Esophagus muscularis mucosa (tissue), 4 donors: ENCODE data around the gene ARF3. TPM values are rescaled to one million over a fixed set of nuclear protein-coding genes. Genes with fewer than 3 reads are reported as not detected.

Source experiments
- DNase-seq: peaks from one replicate; pipeline ENCODE4 v3.0.0-alpha.2; 2017; ENCODE audit errors: extremely low spot score
- H3K27ac ChIP-seq, 4 donors: fragments of 200-600 bp; sonication (generic); replicated peaks in 1 of 4; 1 replicate in 3 of 4; 2 replicates in 1 of 4; pipeline ENCODE4 v1.5.1; 2016 to 2019; ENCODE audit warnings: mild to moderate bottlenecking in 1 of 4
- H3K27me3 ChIP-seq, 4 donors: fragments of 200-600 bp; sonication (generic); one replicate each; pipeline versions ENCODE4 v1.5.1 to v1.6.0; 2016 to 2019
- H3K36me3 ChIP-seq, 4 donors: fragments of 200-600 bp; sonication (generic); one replicate each; pipeline ENCODE4 v1.5.1; 2016 to 2019
- H3K4me1 ChIP-seq, 4 donors: fragments of 200-600 bp; sonication (generic); one replicate each; pipeline ENCODE4 v1.5.1; 2016 to 2019
- H3K4me3 ChIP-seq, 4 donors: fragments of 200-600 bp; sonication (generic); 1 replicate in 2 of 4; 2 replicates in 2 of 4; pipeline ENCODE4 v1.5.1; 2016 to 2019; ENCODE audit warnings: mild to moderate bottlenecking in 4 of 4, moderate library complexity in 1 of 4
- H3K9me3 ChIP-seq, 4 donors: fragments of 200-600 bp; sonication (generic); 1 replicate in 3 of 4; 2 replicates in 1 of 4; pipeline ENCODE4 v1.5.1; 2016 to 2019
- CTCF ChIP-seq, 3 experiments: fragments of 200-600 bp in 2 of 3; fragments of 450-650 bp in 1 of 3; sonication (generic) in 2 of 3; IDR thresholded peaks; one replicate each; pipeline ENCODE4 v1.5.1; 2017 to 2019; ENCODE audit warnings: antibody characterized with exemption in 3 of 3, mild to moderate bottlenecking in 2 of 3, moderate library complexity in 1 of 3
- EP300 ChIP-seq: sonication (generic); formaldehyde crosslinking; IDR thresholded peaks from one replicate; pipeline ENCODE4 v1.6.1; 2017; ENCODE audit warnings: antibody characterized with exemption
- POLR2A ChIP-seq: fragments of 450-650 bp; IDR thresholded peaks from one replicate; pipeline ENCODE4 v1.6.1; 2017; ENCODE audit warnings: antibody characterized with exemption, moderate library complexity, mild to moderate bottlenecking, low read depth
- POLR2AphosphoS5 ChIP-seq, 2 donors: sonication (generic); formaldehyde crosslinking; IDR thresholded peaks; one replicate each; pipeline ENCODE4 v1.6.1; 2017; ENCODE audit warnings: antibody characterized with exemption in 2 of 2
- WGBS: methylation state at CpG from one replicate; pipeline ENCODE4 v1.1.5; 2018; 5-methylcytosine and 5-hydroxymethylcytosine counted together
- intact Hi-C: fragments of 100-400 bp; cut with DNase I; formaldehyde crosslinking; loops from one replicate; pipeline ENCODE4 v1.15.1; 2023
- total RNA-seq, 4 donors: library from RNA; depleted of rRNA; stranded (reverse); fragments of >200 nt; gene quantifications; one replicate each; pipeline versions ENCODE4 v1.1.0 to v1.2.1, GENCODE V29; 2016

ARF3 gene
- total RNA-seq, 4 donors from 2014 or later, result 42.8 to 71.9 (median 65.1) TPM

DNA sequence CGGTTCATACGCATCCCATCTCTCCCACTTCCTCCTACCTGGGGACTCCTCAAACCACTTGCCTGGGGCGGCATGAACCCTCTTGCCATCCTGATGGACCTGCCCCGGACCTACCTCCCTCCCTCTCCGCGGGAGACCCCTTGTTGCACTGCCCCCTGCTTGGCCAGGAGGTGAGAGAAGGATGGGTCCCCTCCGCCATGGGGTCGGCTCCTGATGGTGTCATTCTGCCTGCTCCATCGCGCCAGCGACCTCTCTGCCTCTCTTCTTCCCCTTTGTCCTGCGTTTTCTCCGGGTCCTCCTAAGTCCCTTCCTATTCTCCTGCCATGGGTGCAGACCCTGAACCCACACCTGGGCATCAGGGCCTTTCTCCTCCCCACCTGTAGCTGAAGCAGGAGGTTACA is 24.5 kb upstream of the ARF3 start:
- WGBS, result 35% methylated on average over 13 of the region's 13 CpGs
- H3K4me3 ChIP-seq, result peak overlapping the region in 3 of 4 donors; percentile 40 to 53 (median 42)
- peaks cover 18 to 94% (median 56%) of the 10 kb centered on the region in 4 donors for H3K27me3 ChIP-seq
- H3K36me3 ChIP-seq, result no peaks in the 10 kb centered on the region
- H3K9me3 ChIP-seq, result no peaks in the 10 kb centered on the region
- H3K4me1 ChIP-seq, result peaks cover 40 to 44% (median 42%) of the 10 kb centered on the region in 4 donors
- no peak for TF ChIP-seq POLR2A
- TF ChIP-seq EP300, result no peak
- no peak for TF ChIP-seq POLR2AphosphoS5 (IDR thresholded peaks at IDR 0.05)
- TF ChIP-seq CTCF (IDR thresholded peaks at IDR 0.05), result no peak
- intact Hi-C loops, result no loop called here
- DNase-seq, result no peak
- no peak overlapping the region for H3K27ac ChIP-seq

DNA sequence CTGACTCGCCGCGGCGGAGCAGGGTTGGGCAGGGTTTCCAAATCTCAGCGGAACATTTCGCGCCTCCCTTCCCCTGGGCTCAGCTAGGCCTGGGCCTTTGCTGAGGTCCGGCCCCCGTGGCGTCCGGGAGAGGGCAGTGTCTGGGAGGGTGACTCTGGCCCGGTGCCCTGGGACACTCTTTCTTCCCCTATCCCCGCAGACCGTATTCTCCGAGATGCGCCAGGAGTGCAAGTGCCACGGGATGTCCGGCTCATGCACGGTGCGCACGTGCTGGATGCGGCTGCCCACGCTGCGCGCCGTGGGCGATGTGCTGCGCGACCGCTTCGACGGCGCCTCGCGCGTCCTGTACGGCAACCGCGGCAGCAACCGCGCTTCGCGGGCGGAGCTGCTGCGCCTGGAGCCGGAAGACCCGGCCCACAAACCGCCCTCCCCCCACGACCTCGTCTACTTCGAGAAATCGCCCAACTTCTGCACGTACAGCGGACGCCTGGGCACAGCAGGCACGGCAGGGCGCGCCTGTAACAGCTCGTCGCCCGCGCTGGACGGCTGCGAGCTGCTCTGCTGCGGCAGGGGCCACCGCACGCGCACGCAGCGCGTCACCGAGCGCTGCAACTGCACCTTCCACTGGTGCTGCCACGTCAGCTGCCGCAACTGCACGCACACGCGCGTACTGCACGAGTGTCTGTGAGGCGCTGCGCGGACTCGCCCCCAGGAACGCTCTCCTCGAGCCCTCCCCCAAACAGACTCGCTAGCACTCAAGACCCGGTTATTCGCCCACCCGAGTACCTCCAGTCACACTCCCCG is 23.9 kb upstream of the ARF3 start:
- TF ChIP-seq POLR2A (no peak), POLR2AphosphoS5 (IDR thresholded peaks at IDR 0.05) (no peak), EP300 (no peak), CTCF (IDR thresholded peaks at IDR 0.05) (no peak)
- Histone ChIP-seq H3K4me1 (peaks cover 40 to 44% (median 42%) of the 10 kb centered on the region in 4 donors), H3K9me3 (no peaks in the 10 kb centered on the region), H3K27ac (no peak overlapping the region), H3K36me3 (no peaks in the 10 kb centered on the region), H3K4me3 (peak overlapping the region; percentile 37 to 53 (median 41)), H3K27me3 (peaks cover 18 to 94% (median 57%) of the 10 kb centered on the region in 4 donors)
- no peak for DNase-seq
- WGBS, result 3% methylated on average over 46 of the region's 91 CpGs
- intact Hi-C loops, result no loop called here

- no peak for DNase-seq
- peaks cover 18 to 94% (median 59%) of the 10 kb centered on the region in 4 donors for H3K27me3 ChIP-seq
- TF ChIP-seq POLR2AphosphoS5 (IDR thresholded peaks at IDR 0.05) (no peak), EP300 (no peak), CTCF (IDR thresholded peaks at IDR 0.05) (no peak), POLR2A (no peak)
- peaks cover 40 to 44% (median 41%) of the 10 kb centered on the region in 4 donors for H3K4me1 ChIP-seq
- H3K27ac ChIP-seq, result no peak overlapping the region
- intact Hi-C loops, result no loop called here
- WGBS, result 2% methylated on average over 25 of the region's 46 CpGs
- no peaks in the 10 kb centered on the region for H3K36me3 ChIP-seq
- no peaks in the 10 kb centered on the region for H3K9me3 ChIP-seq
- peak overlapping the region; percentile 37 to 53 (median 41) for H3K4me3 ChIP-seq
These were observed 23.2 kb upstream of the ARF3 start for GRCh38 chr12:48980389-48980952.

GRCh38 chr12:48979602-48980388 is 22.5 kb upstream of the ARF3 start:
- peaks cover 40 to 44% (median 41%) of the 10 kb centered on the region in 4 donors for H3K4me1 ChIP-seq
- H3K36me3 ChIP-seq, result no peaks in the 10 kb centered on the region
- peak overlapping the region; percentile 37 to 53 (median 41) for H3K4me3 ChIP-seq
- under 1% methylated on average over 19 of the region's 55 CpGs for WGBS
- no peak for DNase-seq
- no peak for TF ChIP-seq CTCF (IDR thresholded peaks at IDR 0.05)
- TF ChIP-seq POLR2A, result no peak
- TF ChIP-seq POLR2AphosphoS5 (IDR thresholded peaks at IDR 0.05), result no peak
- TF ChIP-seq EP300, result no peak
- peaks cover 18 to 97% (median 59%) of the 10 kb centered on the region in 4 donors for H3K27me3 ChIP-seq
- no peaks in the 10 kb centered on the region for H3K9me3 ChIP-seq
- no peak overlapping the region for H3K27ac ChIP-seq
- intact Hi-C loops, result no loop called here
